ENCODE data around the gene TLR7. TPM values are rescaled to one million over a fixed set of nuclear protein-coding genes. Genes with fewer than 3 reads are reported as not detected.

The TLR7 gene
- polyA plus RNA-seq, 1 donor (not counting 4 experiments of a cell fraction or from before 2014, with no cell fraction given), result not detected

- DNase-seq (ENCODE audit: low read depth, low spot score) (peak; percentile 9), FAIRE-seq (peak; percentile 5)
- Histone ChIP-seq H2AFZ (ENCODE audit: control insufficient read depth, low read length) (peak overlapping the region; percentile 5), H3K27me3 (ENCODE audit: control insufficient read depth, extremely low read depth, insufficient read depth, low read length) (no peaks in the 10 kb centered on the region), H3K4me2 (ENCODE audit: control insufficient read depth, extremely low read depth, insufficient read depth, low read depth, low read length) (peak overlapping the region; percentile 11), H3K4me3 (ENCODE audit: control insufficient read depth in 2 of 3, extremely low read depth in 1 of 3, insufficient read depth in 2 of 3, low read depth in 1 of 3, low read length in 3 of 3) (peak overlapping the region in 1 of 3 experiments; percentile 0), H3K9me3 (ENCODE audit: control insufficient read depth, low read depth, low read length) (no peaks in the 10 kb centered on the region), H3K79me2 (ENCODE audit: control insufficient read depth, insufficient read depth, low read length) (no peaks in the 10 kb centered on the region), H3K9me1 (ENCODE audit: control insufficient read depth, extremely low read depth, insufficient read depth, low read length) (no peaks in the 10 kb centered on the region), H4K20me1 (ENCODE audit: control insufficient read depth, extremely low read depth, insufficient read depth, low read length) (no peaks in the 10 kb centered on the region), H3K27ac (ENCODE audit: control insufficient read depth, insufficient read depth, low read length) (peak overlapping the region; percentile 70), H3K36me3 (ENCODE audit: control insufficient read depth in 2 of 2, extremely low read depth in 1 of 2, insufficient read depth in 2 of 2, low read length in 2 of 2) (no peaks in the 10 kb centered on the region), H3K9ac (ENCODE audit: control insufficient read depth, extremely low read depth, insufficient read depth, low read length) (no peak overlapping the region), H3K4me1 (ENCODE audit: control insufficient read depth, extremely low read depth, insufficient read depth, low read length) (peaks cover 16% of the 10 kb centered on the region)
- no peak for TF ChIP-seq EZH2 (IDR thresholded peaks at IDR 0.05; ENCODE audit: low read length)
- dilution Hi-C loops (cut with MboI; ENCODE audit: extremely low pct_ligation_motif_present, low sequenced_read_pairs), result no loop called here
Observed at GRCh38 chrX:12819222-12819621, 47.6 kb upstream of the TLR7 start.

DNA sequence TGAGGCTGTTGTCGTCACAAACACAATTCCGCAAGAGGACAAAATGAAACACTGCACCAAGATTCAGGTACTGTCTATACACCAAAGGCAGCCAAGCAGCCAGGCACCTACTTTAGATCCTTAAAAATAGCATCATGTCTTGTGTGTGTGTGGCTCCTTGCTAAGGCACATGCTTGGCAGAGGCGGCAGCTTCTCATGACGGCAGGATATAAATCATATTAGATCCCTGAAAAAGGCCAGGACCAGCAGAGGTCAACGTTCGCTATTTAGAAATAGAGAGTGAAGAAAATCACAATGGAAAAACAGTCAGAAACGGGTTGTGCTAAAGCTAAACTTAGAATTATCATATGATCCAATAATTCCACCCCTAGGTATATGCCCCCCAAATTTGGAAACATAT is 46.1 kb upstream of the TLR7 start:
- FAIRE-seq (no peak), DNase-seq (ENCODE audit: low read depth, low spot score) (no peak)
- Histone ChIP-seq H3K4me2 (ENCODE audit: control insufficient read depth, extremely low read depth, insufficient read depth, low read depth, low read length) (no peak overlapping the region), H3K9ac (ENCODE audit: control insufficient read depth, extremely low read depth, insufficient read depth, low read length) (no peak overlapping the region), H3K9me3 (ENCODE audit: control insufficient read depth, low read depth, low read length) (no peaks in the 10 kb centered on the region), H3K79me2 (ENCODE audit: control insufficient read depth, insufficient read depth, low read length) (no peaks in the 10 kb centered on the region), H2AFZ (ENCODE audit: control insufficient read depth, low read length) (no peak overlapping the region), H3K9me1 (ENCODE audit: control insufficient read depth, extremely low read depth, insufficient read depth, low read length) (no peaks in the 10 kb centered on the region), H3K4me3 (ENCODE audit: control insufficient read depth in 2 of 3, extremely low read depth in 1 of 3, insufficient read depth in 2 of 3, low read depth in 1 of 3, low read length in 3 of 3) (no peak overlapping the region), H3K27ac (ENCODE audit: control insufficient read depth, insufficient read depth, low read length) (no peak overlapping the region), H4K20me1 (ENCODE audit: control insufficient read depth, extremely low read depth, insufficient read depth, low read length) (no peaks in the 10 kb centered on the region), H3K36me3 (ENCODE audit: control insufficient read depth in 2 of 2, extremely low read depth in 1 of 2, insufficient read depth in 2 of 2, low read length in 2 of 2) (no peaks in the 10 kb centered on the region), H3K4me1 (ENCODE audit: control insufficient read depth, extremely low read depth, insufficient read depth, low read length) (peaks cover 16% of the 10 kb centered on the region), H3K27me3 (ENCODE audit: control insufficient read depth, extremely low read depth, insufficient read depth, low read length) (no peaks in the 10 kb centered on the region)
- dilution Hi-C loops (cut with MboI; ENCODE audit: extremely low pct_ligation_motif_present, low sequenced_read_pairs), result no loop called here
- TF ChIP-seq CTCF (optimal IDR thresholded peaks at IDR 0.05 in 1 of 3, IDR thresholded peaks at IDR 0.05 in 1 of 3, conservative IDR thresholded peaks at IDR 0.05 in 1 of 3; ENCODE audit: extremely low read depth in 1 of 3, insufficient read depth in 2 of 3, low read length in 3 of 3) (no peak), EZH2 (IDR thresholded peaks at IDR 0.05; ENCODE audit: low read length) (no peak)

- no peak overlapping the region for H3K4me2 ChIP-seq (ENCODE audit: control insufficient read depth, extremely low read depth, insufficient read depth, low read depth, low read length)
Observed at GRCh38 chrX:12824944-12825343, 41.9 kb upstream of the TLR7 start.

More at GRCh38 chrX:12824944-12825343, 41.9 kb upstream of the TLR7 start:
- DNase-seq (ENCODE audit: low read depth, low spot score) (no peak), FAIRE-seq (no peak)
- H3K36me3 ChIP-seq (ENCODE audit: control insufficient read depth in 2 of 2, extremely low read depth in 1 of 2, insufficient read depth in 2 of 2, low read length in 2 of 2), result no peaks in the 10 kb centered on the region
- TF ChIP-seq CTCF (optimal IDR thresholded peaks at IDR 0.05 in 1 of 3, IDR thresholded peaks at IDR 0.05 in 1 of 3, conservative IDR thresholded peaks at IDR 0.05 in 1 of 3; ENCODE audit: extremely low read depth in 1 of 3, insufficient read depth in 2 of 3, low read length in 3 of 3) (peak in 1 of 3 experiments; percentile 33), EZH2 (IDR thresholded peaks at IDR 0.05; ENCODE audit: low read length) (no peak)
- dilution Hi-C loops (cut with MboI; ENCODE audit: extremely low pct_ligation_motif_present, low sequenced_read_pairs), result no loop called here
- no peaks in the 10 kb centered on the region for H4K20me1 ChIP-seq (ENCODE audit: control insufficient read depth, extremely low read depth, insufficient read depth, low read length)
- H3K9me3 ChIP-seq (ENCODE audit: control insufficient read depth, low read depth, low read length), result no peaks in the 10 kb centered on the region
- H3K4me1 ChIP-seq (ENCODE audit: control insufficient read depth, extremely low read depth, insufficient read depth, low read length), result no peaks in the 10 kb centered on the region
- H2AFZ ChIP-seq (ENCODE audit: control insufficient read depth, low read length), result no peak overlapping the region
- H3K9ac ChIP-seq (ENCODE audit: control insufficient read depth, extremely low read depth, insufficient read depth, low read length), result no peak overlapping the region
- no peaks in the 10 kb centered on the region for H3K79me2 ChIP-seq (ENCODE audit: control insufficient read depth, insufficient read depth, low read length)
- no peak overlapping the region for H3K27ac ChIP-seq (ENCODE audit: control insufficient read depth, insufficient read depth, low read length)
- no peaks in the 10 kb centered on the region for H3K9me1 ChIP-seq (ENCODE audit: control insufficient read depth, extremely low read depth, insufficient read depth, low read length)
- H3K27me3 ChIP-seq (ENCODE audit: control insufficient read depth, extremely low read depth, insufficient read depth, low read length), result no peaks in the 10 kb centered on the region
- H3K4me3 ChIP-seq (ENCODE audit: control insufficient read depth in 2 of 3, extremely low read depth in 1 of 3, insufficient read depth in 2 of 3, low read depth in 1 of 3, low read length in 3 of 3), result no peak overlapping the region
